T-helper 1 cell treated with Interleukin-12 subunit alpha and Interleukin-12 subunit beta and Interleukin-4 antibody, amounts not matched to agents 30 μg/mL and 1 μg/mL, for 36 hours (primary cell): ENCODE data around the gene CARS2.
"Not testable (repeated sequence)": the region's sequence is repeated elsewhere in the genome, so short reads cannot be mapped to it uniquely, and the experiment has no call there.

Experiments used
- H3K27ac Mint-ChIP-seq: one replicate; pipeline ENCODE4 v1.8.0; 2021; ENCODE audit warnings: mild to moderate bottlenecking, mixed read lengths
- H3K27me3 Mint-ChIP-seq: one replicate; pipeline ENCODE4 v1.8.0; 2021; ENCODE audit warnings: low read depth, mixed read lengths
- H3K36me3 Mint-ChIP-seq: one replicate; pipeline ENCODE4 v1.8.0; 2021; ENCODE audit warnings: low read depth, mixed read lengths
- H3K4me1 Mint-ChIP-seq: one replicate; pipeline ENCODE4 v1.8.0; 2021; ENCODE audit warnings: low read depth, mixed read lengths
- H3K4me3 Mint-ChIP-seq: one replicate; pipeline ENCODE4 v1.8.0; 2021; ENCODE audit warnings: mild to moderate bottlenecking, moderate library complexity, mixed read lengths
- H3K9me3 Mint-ChIP-seq: one replicate; pipeline ENCODE4 v1.8.0; 2021; ENCODE audit warnings: mixed read lengths

Gene CARS2

DNA sequence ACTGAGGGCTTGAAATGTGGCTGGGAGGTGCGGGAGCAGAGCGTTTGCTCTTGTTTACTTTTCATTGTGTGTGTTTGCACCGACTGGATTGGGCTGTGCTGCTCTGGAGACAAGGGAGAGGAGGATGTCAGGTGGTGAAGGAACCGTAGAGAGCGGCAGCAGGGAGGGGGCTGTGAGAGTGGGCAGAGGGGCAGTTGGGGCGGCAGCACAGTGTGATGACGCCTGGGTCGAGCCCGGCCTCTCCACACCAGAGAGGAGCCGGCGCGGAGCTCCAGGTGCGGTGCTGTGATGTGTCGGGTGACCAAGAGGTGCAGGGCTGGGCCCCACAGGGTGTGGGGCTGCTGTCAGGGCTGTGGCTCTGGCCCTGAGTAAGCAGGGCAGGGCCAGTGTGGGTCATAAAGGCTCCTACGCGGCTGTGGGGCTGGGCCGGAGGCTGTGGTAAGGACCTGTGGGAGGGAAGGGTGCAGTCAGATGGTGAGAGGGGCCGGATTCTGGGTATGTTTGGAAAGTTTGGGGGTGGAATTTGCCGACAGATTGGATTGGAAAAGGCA is 80.1 kb downstream of the CARS2 start:
- Mint-ChIP-seq H3K4me1 (peaks cover 33% of the 10 kb centered on the region), H3K27me3 (no peaks in the 10 kb centered on the region), H3K36me3 (peaks cover 26% of the 10 kb centered on the region), H3K9me3 (no peaks in the 10 kb centered on the region), H3K4me3 (no peak overlapping the region), H3K27ac (no peak overlapping the region)

DNA sequence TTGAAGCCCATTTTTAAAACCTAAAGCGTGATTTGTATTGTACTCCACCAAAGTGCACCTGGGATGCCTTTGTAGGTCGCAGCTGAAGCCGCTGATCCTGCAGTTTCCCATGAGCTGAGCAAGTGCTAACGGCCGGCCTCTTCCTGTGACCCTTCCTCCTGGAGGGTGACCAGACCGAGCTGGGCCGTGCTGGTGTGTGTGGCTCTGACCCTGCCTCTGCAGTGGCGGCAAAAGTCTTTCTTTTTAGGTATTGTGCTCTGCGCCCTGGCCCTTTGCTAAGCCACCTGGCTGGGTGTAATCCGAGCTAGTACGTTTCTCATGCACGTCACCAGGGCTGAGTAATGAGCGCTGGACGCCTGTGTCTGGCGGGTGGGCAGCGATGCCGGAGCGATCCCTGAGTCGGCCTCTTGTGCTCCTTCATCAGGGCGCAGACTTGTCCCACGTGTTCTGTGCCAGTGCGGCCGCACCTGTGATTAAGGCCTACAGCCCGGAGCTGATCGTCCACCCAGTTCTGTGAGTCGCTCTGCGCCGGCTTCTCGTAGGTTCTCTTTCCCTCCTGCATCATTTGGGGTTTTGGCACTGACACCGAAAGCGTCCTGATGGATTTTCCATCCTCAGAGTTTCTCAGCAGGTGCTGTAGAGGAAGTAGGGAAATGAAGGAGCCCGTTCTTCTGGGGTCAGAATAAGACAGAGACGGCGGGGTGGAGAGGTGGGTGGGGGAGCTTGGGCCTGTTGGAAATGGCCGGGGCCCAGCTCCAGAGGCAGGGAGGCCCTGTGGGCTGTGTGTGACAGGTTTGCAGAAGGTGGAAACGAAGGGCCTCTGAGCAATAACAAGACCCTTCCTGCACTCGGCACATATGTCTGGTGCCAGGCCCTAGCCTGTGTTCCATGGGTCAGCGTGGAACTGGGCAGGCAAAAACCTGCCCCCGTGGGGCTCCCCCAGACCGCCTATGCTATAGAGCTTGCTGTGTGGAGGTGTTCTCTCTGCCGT is 80.9 kb downstream of the CARS2 start:
- Mint-ChIP-seq H3K27me3 (no peaks in the 10 kb centered on the region), H3K36me3 (peaks cover 26% of the 10 kb centered on the region), H3K4me1 (peaks cover 26% of the 10 kb centered on the region), H3K9me3 (no peaks in the 10 kb centered on the region), H3K4me3 (no peak overlapping the region), H3K27ac (no peak overlapping the region)

DNA sequence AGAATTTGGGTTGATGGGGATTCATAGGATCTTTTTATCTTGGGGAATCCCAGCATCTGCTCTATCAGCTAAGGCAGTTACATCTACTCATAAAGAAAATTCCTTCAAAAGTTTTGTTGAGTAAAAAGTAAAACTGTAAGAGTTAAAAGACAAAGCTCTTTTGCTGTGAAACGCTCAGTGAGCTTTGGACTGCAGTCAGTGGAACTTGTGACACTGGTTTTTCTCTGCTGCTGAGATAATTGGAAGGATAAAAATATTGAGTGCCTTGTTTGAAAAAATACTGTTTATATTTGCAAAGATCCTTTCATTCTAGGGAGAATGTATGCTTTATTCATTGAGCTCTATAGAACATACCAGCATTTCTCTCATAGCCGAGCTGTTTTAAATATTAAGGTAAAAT is 85.3 kb downstream of the CARS2 start:
- Mint-ChIP-seq H3K4me1 (peaks cover 16% of the 10 kb centered on the region), H3K27me3 (no peaks in the 10 kb centered on the region), H3K27ac (no peak overlapping the region), H3K9me3 (no peaks in the 10 kb centered on the region), H3K4me3 (no peak overlapping the region), H3K36me3 (peaks cover 13% of the 10 kb centered on the region)

DNA sequence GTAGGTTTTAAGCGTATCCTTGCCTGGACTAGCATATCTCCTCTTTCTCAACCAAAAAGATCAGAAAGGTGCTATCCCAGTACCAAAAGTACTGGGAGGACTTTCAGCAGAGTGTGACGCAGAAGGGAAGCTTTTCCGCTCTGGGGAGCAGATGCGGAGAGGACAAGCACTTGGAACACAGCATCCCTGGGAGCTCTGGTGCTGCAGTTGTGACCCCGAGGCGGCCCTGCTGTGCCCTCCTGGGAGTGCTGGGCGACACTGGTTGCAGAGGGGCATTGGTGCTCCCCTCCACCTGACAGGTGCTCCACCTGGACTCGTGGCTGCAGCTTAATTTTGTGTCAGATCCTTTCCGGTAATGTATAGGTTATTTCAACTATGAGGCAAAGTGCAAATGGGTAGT is 87.1 kb downstream of the CARS2 start:
- Mint-ChIP-seq H3K27ac (no peak overlapping the region), H3K4me3 (no peak overlapping the region), H3K27me3 (no peaks in the 10 kb centered on the region), H3K36me3 (peaks cover 15% of the 10 kb centered on the region), H3K9me3 (peaks cover 2% of the 10 kb centered on the region), H3K4me1 (peaks cover 21% of the 10 kb centered on the region)

DNA sequence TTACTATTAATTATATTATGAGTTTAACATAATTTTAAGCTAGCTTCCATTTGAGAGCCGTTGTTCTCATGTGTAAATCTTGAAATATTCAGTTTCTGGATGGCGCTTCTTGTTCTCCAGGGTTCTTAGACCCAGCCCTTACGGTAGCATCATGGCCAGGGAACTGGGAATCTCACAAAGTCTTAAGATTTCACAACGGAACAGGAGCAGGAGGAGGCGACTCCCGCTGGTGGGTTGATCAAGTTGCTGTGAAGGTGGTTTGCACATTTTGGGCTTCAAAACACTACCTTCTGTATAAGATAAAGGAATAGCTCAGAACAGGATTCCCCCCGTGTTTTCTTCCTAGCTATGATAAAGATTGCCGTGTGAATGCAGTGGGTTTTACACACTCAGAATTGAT is 87.7 kb downstream of the CARS2 start:
- Mint-ChIP-seq H3K4me3 (no peak overlapping the region), H3K27me3 (no peaks in the 10 kb centered on the region), H3K36me3 (peaks cover 15% of the 10 kb centered on the region), H3K4me1 (peaks cover 21% of the 10 kb centered on the region), H3K9me3 (peaks cover 7% of the 10 kb centered on the region), H3K27ac (no peak overlapping the region)

DNA sequence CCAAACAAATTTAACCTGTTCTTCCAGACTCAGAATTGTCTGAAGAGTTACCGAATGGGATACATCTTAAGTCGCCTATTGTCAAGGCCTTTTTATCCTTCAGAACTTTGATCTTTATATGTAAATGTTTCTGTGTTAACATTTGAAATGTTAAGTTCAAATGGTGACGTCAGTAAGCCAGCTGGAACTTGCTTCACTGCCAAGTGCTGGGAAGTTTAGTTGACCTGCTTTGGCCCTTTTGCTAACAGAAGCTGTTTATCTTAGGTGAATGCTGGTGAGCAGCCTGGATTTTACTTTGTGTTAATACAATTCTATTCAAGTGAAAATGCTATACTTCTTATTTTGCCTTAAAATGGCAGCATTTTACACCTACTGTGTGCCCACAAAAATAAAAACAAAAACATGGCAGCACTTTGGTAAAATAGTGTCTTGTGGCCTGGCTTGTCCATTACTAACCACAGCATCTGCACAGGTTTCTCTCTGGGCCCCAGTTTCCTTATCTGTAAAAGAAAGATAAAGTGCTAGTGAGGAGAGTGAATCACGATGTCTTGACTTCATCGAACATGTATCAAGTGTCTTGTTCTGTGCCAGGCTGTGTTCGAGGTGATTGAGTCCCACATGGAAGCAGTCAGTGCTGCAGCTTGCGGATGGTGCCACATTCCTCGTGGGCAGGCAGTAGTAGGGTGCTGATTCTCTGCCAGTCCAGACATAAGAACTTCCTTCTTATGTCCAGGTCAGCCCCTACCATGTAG is 88.4 kb downstream of the CARS2 start:
- H3K4me3 Mint-ChIP-seq = peak overlapping the region; percentile 25
- H3K27ac Mint-ChIP-seq = no peak overlapping the region
- peaks cover 21% of the 10 kb centered on the region for H3K4me1 Mint-ChIP-seq
- H3K36me3 Mint-ChIP-seq = peaks cover 10% of the 10 kb centered on the region
- peaks cover 7% of the 10 kb centered on the region for H3K9me3 Mint-ChIP-seq
- H3K27me3 Mint-ChIP-seq = no peaks in the 10 kb centered on the region

DNA sequence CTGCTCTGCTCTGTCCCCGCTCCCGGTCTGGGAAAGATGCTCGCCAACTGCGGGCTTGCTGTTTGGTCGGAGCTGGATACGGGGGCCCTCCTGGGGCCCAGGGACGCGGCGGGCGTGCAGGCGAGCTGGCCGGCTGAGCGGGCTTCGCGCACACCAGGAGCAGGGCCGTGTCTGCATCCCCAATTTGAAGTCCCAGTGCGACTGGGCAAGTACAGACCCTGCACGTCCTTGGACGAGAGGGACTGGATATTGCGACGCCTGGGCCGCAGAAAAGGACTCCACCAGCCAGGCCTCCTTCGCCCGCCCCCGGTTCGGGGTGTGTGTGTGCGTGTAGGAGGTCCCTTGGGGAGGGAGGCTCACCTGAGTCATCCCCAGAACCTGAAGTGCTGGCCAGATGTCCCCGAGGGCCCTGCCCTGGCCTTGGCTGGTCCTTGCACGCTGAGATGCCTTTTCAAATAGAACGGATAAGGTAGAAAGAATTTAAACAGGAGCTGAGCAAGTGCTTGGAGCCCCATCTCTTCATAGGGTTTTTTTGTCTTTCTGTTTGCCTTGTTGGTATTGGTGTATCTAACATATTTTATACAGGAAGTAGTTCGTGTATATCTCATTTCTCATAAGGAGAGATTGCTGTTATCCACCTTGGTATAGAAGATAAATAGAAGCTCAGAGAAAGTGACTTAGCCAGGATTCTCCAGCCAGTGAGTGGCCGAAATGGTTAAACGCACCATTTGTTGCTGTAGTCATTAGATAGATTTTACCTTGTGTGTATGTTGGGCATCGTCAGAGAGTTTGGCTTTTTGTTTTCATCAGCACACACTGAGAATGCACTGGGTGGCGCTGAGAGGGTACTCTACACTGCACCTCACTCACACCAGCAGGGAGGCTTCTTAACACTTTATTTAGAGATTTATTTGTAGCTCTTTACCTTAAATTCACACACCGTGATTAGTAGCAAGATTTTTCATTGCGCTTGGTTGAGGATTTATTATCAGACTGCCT is 89.5 kb downstream of the CARS2 start:
- Mint-ChIP-seq H3K4me3 (peak overlapping the region; percentile 94), H3K36me3 (peaks cover 8% of the 10 kb centered on the region), H3K9me3 (peaks cover 7% of the 10 kb centered on the region), H3K4me1 (peaks cover 21% of the 10 kb centered on the region), H3K27ac (peak overlapping the region; percentile 83), H3K27me3 (no peaks in the 10 kb centered on the region)

DNA sequence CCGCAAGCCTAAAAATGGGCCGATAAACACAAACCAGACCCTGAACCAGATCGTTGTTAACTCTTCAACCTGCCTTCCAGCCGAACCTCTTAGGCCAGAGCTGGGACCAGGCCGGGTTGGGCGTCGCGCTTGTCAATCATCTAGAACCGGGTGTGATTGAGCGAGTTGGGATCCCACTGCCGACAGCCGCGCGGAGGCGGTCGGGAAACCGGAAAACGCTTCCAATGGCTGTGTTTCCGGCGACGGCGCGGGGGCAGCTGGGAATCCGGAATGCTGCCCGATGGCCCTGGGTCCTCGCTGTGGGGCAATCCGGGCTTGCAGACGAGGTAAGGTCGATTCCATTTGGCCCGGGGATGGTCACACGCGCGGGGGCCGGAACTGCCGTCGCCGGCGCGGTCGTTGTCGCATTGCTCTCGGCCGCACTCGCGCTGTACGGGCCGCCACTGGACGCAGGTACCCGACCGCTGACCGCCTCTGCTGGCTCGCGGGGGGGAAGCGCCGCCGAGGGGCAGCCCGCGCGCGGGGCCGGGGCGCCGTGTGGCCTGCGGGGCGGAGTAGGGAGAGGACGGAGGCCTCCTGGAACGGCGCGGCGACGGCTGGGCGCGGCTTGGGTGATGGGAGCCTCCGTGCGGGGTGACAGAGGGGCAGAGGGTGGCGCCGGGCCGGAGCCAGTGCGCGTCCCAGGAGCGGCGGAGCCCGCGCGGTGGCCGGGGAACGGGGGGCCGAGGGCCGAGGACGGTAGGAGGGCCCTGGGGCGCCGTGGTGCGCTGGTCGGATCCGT is 90.4 kb downstream of the CARS2 start, which contains the start of gene NAXD:
Gene NAXD, plus strand, starts transcription at position 224 of the 781 bp plus-strand sequence. Its CDS starts 57 bp downstream, at position 281.
- Mint-ChIP-seq H3K27ac (peak within 1 kb of the TSS; percentile 96), H3K4me3 (peak within 1 kb of the TSS; percentile 94), H3K9me3 (peaks cover 7% of the 10 kb centered on the region), H3K27me3 (no peaks in the 10 kb centered on the region), H3K36me3 (peaks cover 8% of the 10 kb centered on the region), H3K4me1 (peaks cover 24% of the 10 kb centered on the region)

DNA sequence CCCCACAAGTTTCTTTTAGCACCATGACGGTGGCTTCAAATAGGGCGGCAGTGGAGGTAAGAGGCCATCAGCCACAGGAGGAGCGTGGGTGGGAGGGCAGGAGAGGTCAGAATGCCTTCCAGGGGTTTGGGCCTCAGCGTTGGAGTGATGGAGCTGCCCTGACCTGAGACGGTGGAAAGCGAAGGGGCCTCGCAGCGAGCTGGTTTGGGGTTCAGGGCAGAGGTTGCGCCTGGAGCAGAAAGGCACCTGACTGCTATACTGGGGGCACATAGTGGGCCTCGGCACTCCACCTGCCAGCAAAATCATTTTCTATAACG is 91.0 kb downstream of the CARS2 start:
- Mint-ChIP-seq H3K36me3 (peaks cover 8% of the 10 kb centered on the region), H3K27me3 (no peaks in the 10 kb centered on the region), H3K4me3 (peak overlapping the region; percentile 94), H3K9me3 (peaks cover 7% of the 10 kb centered on the region), H3K27ac (peak overlapping the region; percentile 96), H3K4me1 (peaks cover 23% of the 10 kb centered on the region)

DNA sequence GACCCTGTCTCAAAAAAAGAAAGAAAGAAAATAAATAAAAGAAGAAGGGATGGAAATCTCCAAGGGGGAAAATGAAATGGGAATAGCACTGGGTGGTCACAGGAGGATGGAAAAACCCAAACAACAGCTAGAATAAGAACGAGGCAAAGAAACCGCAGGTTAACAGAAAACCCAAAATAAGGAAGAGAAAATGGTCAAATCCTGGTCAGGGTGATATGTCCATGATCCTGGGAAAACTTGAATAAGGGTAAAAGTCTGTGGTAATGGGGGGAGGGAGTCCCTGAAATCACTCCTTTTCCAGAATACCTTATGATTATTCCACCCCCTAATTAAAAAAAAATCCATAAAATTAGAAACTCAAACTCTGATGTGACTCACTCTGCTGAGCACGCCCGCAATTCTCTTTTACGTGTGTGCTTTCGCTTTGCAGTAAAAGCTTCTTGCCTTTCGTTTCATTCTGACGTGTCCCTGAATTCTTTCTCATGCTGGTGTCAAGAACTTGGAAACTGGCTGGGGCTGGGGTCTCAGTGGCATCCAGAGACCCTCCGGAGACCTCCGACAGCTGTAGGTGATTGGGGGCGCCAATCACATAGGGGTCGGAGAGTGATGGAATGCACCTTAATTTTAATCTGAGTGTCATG is 94.8 kb downstream of the CARS2 start:
- Mint-ChIP-seq H3K27me3 (no peaks in the 10 kb centered on the region), H3K9me3 (peaks cover 7% of the 10 kb centered on the region), H3K27ac (peak overlapping the region; percentile 11), H3K4me1 (peaks cover 10% of the 10 kb centered on the region), H3K36me3 (peaks cover 4% of the 10 kb centered on the region), H3K4me3 (peak overlapping the region; percentile 29)

DNA sequence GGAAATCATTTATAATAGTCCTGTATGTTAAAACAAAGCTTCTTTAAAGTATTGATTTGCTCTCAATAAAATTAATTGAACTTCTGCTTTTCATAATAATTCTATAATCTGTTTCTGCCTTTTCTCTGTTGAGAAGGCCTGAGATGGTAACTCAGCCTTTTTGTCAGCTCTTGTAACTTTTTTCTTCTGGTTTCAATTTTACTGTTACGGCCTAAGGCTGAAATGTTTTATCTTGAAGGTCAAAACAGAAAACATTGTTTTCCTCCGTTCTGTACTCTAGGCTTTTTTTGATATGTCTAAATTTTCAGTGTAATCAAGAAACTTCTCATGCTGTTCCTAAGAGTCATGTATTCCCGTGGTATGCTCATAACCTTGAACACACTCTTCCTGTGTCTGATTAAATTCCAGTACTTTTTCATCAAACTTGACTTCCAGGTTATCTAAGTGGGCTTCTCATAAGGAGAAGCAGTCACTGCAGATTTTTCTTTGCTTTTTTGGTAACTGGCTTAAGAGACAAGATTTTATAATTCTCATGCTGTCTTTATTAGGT is 98.2 kb downstream of the CARS2 start:
- Mint-ChIP-seq H3K27me3 (no peaks in the 10 kb centered on the region), H3K27ac (no peak overlapping the region), H3K4me1 (peaks cover 5% of the 10 kb centered on the region), H3K4me3 (no peak overlapping the region), H3K9me3 (no peaks in the 10 kb centered on the region), H3K36me3 (no peaks in the 10 kb centered on the region)

DNA sequence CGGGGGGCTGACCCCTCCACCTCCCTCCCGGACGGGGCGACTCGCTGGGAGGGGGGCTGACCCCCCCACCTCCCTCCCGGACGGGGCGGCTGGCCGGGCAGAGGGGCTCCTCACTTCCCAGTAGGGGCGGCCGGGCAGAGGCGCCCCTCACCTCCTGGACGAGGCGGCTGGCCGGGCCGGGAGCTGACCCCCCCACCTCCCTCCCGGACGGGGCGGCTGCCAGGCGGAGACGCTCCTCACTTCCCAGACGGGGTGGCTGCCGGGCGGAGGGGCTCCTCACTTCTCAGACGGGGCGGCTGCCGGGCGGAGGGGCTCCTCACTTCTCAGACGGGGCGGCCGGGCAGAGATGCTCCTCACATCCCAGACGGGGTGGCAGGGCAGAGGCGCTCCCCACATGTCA is 99.6 kb downstream of the CARS2 start:
- not testable (repeated sequence) for H3K27ac Mint-ChIP-seq, H3K4me1 Mint-ChIP-seq, H3K9me3 Mint-ChIP-seq

DNA sequence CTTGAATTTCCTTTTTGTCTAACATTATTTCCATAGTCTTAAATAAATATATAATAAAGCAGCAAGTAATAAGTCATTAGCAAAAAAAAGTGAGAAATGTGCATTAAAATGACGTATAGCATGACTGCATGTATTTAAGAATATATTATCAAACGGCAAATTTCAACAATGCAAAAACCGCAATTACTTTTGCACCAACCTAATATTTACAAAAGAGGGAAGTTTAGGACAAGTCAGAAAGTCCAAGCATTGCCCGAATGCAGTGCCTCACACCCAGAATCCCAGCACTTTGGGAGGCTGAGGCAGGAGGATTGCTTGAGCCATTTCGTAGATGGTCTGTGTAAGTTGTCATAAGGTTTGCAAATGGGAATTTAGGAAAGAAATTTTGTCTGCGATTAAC is 100.8 kb downstream of the CARS2 start:
- Mint-ChIP-seq H3K27me3 (peaks cover 7% of the 10 kb centered on the region), H3K36me3 (no peaks in the 10 kb centered on the region)

More for the DNA sequence above, 99.6 kb downstream of the CARS2 start:
- H3K4me3 Mint-ChIP-seq, H3K36me3 Mint-ChIP-seq, H3K27me3 Mint-ChIP-seq: not testable (repeated sequence)

More for the DNA sequence above, 100.8 kb downstream of the CARS2 start:
- no peaks in the 10 kb centered on the region for H3K9me3 Mint-ChIP-seq
- no peak overlapping the region for H3K27ac Mint-ChIP-seq
- peaks cover 2% of the 10 kb centered on the region for H3K4me1 Mint-ChIP-seq
- no peak overlapping the region for H3K4me3 Mint-ChIP-seq
